NCI-H82 treated with DMSO at 0.1 percent for 48 hours (cell line): Measurements from ENCODE around the gene EBLN1.

Experiments
- DNase-seq: peaks from one replicate; lab custom pipeline; 2025; ENCODE audit not compliant: unreplicated experiment; lab: John Stamatoyannopoulos, UW

Gene EBLN1

GRCh38 chr10:22217842-22218241, at the start of gene EBLN1:
TSS of gene EBLN1 (minus strand) at chr10:22218015. CDS start at chr10:22209983, 8,032 bp downstream.
- DNase-seq: no peak

GRCh38 chr10:22265839-22266537, 48.2 kb upstream of the EBLN1 start:
- no peak for DNase-seq

GRCh38 chr10:22263106-22263505, 45.3 kb upstream of the EBLN1 start:
- no peak for DNase-seq

GRCh38 chr10:22259280-22259679, 41.5 kb upstream of the EBLN1 start:
- DNase-seq: no peak

GRCh38 chr10:22258471-22258870, 40.7 kb upstream of the EBLN1 start:
- no peak for DNase-seq

GRCh38 chr10:22253580-22253882, 35.7 kb upstream of the EBLN1 start:
- no peak for DNase-seq

- no peak for DNase-seq
Observed at GRCh38 chr10:22252801-22253579, 35.2 kb upstream of the EBLN1 start.

GRCh38 chr10:22252224-22252800, 34.5 kb upstream of the EBLN1 start:
- no peak for DNase-seq

- DNase-seq: no peak
Observed at GRCh38 chr10:22251751-22252223, 34.0 kb upstream of the EBLN1 start.

- DNase-seq: no peak
Observed at GRCh38 chr10:22250897-22251660, 33.3 kb upstream of the EBLN1 start.

- DNase-seq: no peak
Observed at GRCh38 chr10:22247636-22248035, 29.8 kb upstream of the EBLN1 start.

GRCh38 chr10:22246680-22247391, 29.0 kb upstream of the EBLN1 start:
- no peak for DNase-seq

- DNase-seq: no peak
Observed at GRCh38 chr10:22245567-22245966, 27.8 kb upstream of the EBLN1 start.

- no peak for DNase-seq
Observed at GRCh38 chr10:22244855-22245254, 27.0 kb upstream of the EBLN1 start.

- DNase-seq: no peak
Observed at GRCh38 chr10:22244001-22244400, 26.2 kb upstream of the EBLN1 start.

- no peak for DNase-seq
Observed at GRCh38 chr10:22243321-22243720, 25.5 kb upstream of the EBLN1 start.

- no peak for DNase-seq
Observed at GRCh38 chr10:22231260-22231659, 13.4 kb upstream of the EBLN1 start.

GRCh38 chr10:22230158-22230833, 12.5 kb upstream of the EBLN1 start:
- peak; percentile 49 for DNase-seq

- DNase-seq: no peak
Observed at GRCh38 chr10:22229802-22230157, 12.0 kb upstream of the EBLN1 start.
